Fibroblast of skin of right biceps (primary cell): ENCODE measurements around the gene LCN15.

Source experiments
- DNase-seq: peaks from one replicate; pipeline ENCODE4 v3.0.0-alpha.2; 2013

The LCN15 gene

DNA sequence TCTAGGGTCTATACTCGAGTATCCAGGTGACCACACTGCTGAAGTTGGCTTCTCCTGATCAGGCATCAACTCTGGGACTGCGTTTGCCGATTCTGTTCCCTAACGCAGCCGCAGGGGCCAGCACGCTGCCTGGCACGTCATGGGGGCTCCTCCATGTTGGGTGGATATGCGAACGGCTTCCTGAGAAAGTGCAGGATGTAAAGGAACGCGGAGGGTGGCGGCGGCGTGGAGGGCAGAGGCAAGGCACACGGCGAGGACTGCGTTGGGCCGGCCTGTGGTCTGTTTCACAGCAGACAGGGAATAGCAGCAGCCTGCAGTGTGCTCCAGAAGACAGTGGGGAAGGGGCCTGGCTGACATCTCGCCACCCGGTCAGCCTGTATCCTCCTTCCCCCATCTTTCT is 25.4 kb downstream of the LCN15 start:
- DNase-seq, result no peak

DNA sequence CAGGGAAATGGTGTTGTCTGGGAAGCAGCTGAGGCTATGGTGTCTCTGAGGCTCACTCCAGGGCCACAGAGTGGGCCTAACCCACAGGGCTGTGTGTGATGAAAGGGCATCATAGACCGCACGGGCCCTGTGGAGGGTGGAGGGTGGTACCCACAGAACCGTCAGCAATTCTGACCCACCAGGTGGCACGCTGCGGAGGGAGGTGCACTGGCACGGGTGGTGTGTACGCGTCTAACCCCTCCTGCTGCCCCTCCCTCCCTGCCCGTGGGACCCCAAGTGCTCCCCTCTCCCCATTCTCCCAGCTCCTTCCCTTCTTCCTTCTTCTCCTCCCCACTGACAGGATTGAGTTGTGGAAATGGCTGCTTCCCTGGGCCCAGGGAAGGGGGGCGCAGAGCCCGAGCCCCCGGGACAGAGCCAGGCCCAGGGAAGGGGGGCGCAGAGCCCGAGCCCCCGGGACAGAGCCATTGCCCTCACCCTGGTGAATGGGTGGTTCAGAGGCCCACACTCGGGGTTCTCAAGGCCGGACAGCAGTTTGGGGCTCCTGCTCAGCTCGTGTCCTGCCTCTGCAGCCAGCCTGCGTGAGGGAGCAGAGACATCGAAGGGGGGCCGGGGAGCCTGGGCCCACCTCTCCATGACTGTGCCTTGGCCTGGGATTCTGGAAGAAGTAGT is 28.4 kb downstream of the LCN15 start:
- DNase-seq, result no peak

DNA sequence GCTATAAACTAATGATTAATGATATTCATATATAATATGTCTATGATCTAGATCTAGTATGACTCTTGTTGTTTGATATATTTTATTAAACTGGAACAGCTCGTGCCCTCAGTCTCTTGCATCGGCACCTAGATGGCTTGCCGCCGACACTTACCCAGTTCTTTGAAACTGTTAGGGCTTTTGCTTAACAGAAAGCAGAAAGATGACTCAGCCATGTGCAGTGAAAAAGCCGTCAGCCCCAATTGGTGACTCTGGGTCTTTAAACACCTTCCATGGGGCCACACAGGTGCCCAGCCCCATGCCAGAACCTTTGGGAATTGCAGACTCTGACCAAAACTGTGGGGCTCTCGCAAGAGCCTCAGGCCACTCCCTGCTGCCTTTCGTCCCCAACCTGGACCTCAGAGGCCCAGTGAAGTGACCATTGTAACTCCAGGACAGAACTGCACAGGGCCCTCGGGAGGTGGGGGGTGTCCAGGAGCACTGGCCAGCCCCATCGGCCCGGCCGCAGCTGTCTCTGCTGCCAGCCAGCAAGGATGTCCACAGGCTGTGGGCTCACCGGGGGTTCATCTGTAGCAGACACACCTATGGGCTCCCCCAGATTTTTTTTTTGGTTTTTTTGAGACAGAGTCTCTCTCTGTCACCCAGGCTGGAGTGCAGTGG is 29.4 kb downstream of the LCN15 start:
- no peak for DNase-seq

DNA sequence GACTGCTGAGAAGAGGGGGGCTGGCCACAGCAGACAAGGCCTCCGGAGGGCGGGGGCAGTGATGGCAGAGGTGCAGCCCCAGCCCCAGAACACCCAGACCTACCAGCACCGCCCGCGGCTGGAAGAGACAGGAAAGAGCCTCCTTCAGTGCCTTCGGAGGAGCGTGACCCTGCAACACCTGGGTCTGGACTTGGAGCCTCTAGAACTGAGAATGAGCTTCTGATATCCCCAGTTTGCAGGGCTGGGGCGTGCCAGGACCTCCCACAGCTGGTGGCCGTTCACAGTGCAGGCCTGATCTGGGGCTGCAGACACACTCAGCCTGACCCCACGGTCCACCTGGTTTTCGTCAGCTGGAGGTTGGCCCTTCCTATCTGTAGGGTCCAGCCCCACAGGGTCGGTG is 30.7 kb downstream of the LCN15 start:
- DNase-seq, result no peak

DNA sequence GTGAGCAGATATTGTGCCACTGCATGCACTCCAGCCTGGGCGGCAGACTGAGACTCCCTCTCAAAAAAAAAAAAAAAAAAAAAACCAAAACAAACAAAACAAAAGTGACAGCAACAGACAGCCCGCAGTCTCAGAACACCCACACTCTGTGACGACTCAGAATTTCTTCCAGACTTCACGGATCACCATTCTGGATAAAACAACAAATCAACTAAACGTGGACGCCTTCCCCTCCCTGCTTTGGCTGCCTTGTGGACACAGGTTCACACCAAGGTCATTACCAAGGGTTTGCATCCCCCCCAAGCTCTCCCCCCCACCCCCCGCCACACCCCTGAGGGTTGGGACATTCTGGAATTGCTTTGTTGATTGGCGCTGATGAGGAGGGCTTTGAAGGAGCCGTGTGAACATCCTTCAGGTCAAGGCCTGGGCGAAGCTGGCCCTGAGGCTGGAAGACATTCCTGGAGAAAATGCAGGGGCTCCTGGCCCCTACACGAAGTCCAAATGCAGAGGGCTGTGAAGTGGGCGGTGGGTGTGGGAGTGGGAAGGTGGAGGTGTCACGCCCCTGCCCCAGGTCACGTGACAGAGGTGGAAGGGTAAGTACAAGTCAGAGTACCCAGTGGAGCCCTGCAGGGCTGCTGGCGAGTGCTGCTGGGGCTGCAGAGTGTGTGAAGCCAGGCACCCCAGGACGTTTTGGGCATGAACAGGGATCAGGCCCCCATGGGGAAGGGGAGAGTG is 31.7 kb downstream of the LCN15 start:
- DNase-seq, result no peak

DNA sequence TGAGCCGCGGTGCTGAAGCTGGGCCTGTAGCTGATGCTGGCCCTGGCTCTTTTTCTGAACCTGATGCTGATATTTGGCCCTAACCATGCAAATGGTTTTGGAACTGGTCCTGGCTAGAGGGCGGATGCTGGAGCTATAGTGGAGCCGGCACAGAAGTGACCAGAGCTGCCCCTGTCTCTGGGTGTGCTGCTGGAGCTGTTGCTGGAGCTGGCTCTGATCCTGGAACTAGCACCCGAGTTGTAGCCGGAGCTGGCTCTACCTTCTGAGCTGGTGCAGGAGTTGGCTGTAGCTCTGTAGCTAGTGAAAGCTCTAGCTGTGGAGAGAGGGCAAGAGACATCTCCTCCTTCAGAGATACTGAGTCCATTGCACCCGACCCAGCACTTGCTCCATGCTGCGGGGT is 34.4 kb downstream of the LCN15 start:
- no peak for DNase-seq

DNA sequence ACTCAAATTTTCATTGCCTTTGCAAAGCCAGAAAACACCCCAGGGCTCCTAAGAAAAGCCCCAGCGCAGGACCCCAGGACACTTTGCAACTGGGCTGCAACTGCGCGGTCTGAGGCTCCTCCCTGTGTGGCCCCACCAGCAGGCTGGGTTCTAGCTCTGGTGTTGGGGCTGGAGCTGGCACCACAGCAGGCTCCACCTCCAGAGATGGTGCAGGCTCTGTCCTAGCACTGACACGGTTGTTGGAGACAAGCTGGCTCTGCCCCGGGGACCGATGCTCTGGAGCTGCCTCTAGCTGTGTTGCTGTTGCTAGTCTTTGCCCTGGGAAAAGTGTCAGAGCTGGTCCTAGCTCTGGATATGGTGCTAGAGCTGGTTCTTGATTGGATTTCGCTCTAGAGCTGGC is 35.2 kb downstream of the LCN15 start:
- DNase-seq, result no peak

DNA sequence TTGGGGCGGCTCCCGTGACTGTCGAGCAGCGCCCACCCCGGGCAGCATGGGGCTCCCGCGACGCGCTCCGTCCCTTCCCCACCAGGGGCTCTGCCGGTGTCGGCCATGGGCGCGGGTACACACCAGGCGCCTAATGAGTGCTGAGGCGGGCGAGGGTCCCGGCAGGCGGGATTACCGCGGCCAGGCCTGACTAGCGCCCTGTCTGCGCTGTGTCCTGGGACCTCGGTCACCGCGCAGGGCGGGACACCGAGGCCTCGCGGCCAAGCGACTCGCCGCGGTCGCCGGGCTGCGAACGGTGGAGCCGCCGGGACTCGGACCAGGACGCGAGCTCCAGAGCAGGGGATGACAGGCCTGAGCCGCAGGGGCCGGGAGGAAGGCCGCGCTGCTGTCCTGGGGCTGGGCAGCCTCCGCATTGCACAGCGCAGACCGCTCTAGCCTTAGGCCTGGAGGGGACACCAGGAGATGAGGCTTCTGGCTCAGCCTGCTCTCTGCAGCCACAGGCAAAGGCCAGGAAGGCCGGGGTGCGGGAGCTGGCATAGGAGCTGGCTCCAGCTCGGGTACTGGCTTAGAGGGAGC is 35.7 kb downstream of the LCN15 start:
- peak; percentile 31 for DNase-seq

DNA sequence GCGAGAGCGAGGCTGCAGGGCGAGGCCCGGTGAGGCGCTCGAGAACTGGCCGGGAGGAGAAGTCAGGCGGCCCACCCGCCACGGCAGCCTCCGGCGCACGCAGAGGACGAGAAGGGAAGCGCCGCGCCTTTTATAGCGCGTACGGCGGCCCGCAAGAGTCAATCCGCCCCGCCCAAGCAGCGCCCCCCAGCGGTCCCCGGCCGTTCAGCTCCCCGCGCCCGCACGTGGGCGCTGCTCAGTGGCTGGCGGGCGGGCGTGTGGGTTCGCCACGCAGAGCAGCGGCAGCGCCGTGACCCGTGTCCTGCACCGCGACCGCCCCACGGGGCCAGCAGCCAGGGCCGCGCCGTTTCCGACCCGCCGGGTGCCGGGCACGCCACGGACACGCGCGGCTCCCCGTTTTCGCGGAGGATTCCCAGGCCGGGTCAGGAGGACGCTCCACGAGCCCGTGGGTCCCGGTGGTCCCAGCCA is 36.2 kb downstream of the LCN15 start:
- peak; percentile 92 for DNase-seq

DNA sequence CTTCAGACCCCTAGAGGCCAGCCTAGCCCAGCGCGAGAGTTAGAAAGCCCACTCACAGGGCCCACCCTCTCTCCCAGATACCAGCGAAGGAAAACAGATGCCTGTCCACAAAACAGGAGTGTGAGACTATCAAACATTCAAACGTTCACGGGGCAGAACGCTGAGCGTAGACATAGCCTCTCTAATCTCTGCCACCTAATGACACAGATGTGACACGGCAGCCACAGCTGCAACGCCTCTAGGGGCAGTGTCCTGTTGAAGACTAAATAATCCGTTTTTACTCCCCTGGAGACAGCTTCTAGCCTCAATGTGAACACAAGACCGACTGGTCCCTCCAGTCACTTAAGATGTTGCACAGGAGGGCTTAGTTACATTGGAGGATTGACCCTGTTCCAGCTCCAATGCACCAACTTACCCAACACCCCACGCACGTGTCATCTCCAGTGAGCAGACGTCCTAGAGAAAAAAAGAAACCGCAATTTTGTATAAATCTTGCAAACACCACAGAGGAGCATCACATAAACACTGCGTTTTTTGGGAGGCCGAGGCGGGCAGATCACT is 37.6 kb downstream of the LCN15 start:
- DNase-seq, result peak; percentile 45

DNA sequence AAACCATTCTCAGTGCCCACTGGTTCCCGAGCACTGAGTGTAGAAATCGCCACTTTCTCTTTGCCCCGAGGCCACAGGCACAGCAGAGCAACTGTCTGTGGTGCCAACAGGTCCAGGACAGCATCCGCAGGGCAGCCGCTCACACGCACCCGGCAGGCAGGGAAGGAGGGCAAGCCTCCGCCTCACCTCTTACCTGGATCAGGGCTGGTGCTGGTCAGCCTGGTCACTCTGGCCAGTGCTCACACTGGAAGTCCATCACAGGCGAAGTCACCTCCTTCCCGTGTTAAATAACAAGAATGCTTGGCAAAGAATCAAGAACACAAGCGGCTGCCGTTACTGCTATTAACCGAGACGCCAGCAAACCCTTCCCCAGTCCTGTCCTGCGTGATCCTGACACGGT is 38.2 kb downstream of the LCN15 start:
- DNase-seq, result no peak

DNA sequence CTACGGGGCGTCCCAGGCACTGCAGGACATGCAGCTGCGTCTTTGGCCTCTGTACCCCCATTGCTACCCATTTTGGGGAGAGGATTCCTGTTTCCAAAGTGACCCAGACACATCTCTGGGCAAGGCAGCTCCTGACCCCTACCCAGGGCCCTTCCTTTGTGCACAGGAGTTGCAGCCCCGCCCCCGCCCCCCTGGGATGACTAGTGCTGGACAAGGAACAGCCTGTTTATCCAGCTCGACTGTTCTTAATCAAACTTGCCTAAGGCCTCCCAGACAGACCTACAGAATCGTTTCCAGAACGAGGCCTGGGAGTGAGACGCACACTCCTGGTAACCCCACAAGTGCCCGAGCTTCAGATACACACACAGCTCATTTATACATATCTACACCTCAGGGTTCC is 38.7 kb downstream of the LCN15 start:
- peak; percentile 43 for DNase-seq

DNA sequence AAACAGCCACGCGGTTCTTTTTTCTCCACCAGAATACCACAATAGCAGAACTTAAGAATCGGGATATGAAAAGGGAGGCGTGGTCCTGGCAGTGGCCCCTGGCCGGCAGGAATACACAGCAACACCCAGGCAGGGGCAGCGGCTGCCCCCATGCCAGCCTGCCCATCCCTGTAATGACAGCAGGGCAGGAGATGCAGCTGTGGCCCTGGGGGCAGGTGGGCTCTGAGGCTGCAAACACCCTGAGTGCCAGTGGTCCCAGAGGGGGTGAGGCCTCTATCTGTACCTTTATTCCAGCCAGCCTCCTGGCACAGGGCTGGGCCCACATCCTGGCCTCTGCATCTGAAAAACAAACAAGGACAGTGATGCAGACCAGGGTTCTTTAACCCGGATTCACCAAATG is 39.5 kb downstream of the LCN15 start:
- no peak for DNase-seq

DNA sequence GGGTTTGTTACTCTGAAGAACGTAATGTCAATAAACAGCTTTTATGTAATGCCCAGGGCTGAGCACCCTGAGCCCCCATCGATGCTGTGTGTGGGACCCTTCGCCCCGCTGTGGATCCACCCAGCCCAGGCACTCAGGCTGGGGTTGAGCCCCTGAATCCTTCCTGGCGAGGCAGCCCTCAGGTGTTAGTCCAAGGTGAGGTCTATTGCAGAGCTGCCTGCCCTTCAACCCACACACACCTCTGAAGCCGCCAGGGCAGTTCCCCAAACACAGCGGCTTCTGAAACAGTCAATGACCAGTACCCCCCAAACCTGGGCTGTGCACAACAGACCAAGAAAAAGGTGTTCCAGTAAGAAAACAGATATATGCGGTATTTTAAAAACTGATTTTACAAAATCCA is 40.3 kb downstream of the LCN15 start:
- no peak for DNase-seq

DNA sequence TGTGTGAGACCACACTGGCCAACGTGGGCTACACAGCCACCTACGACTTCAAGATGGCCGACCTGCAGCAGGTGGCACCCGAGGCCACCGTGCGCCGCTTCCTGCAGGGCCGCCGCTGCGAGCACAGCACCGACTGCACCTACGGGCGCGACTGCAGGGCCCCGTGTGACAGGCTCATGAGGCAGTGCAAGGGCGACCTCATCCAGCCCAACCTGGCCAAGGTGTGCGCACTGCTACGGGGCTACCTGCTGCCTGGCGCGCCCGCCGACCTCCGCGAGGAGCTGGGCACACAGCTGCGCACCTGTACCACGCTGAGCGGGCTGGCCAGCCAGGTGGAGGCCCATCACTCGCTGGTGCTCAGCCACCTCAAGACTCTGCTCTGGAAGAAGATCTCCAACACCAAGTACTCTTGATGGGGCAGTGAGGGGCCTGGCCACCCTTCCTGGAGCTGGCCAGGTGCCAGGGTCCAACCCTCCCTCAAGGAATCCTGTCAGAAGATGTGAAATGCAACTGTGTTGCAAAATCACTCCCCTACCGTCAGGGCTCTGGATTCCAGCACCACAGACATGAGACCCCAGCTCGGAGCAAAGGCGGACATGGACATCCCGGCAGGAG is 40.8 kb downstream of the LCN15 start:
- no peak for DNase-seq

DNA sequence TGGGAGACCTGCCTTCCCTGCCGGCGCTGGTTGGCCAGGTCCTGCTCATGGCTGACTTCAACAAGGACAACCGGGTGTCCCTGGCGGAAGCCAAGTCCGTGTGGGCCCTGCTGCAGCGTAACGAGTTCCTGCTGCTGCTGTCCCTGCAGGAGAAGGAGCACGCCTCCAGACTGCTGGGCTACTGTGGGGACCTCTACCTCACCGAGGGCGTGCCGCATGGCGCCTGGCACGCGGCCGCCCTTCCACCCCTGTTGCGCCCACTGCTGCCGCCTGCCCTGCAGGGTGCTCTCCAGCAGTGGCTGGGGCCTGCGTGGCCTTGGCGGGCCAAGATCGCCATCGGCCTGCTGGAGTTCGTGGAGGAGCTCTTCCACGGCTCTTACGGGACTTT is 41.4 kb downstream of the LCN15 start:
- DNase-seq, result no peak

DNA sequence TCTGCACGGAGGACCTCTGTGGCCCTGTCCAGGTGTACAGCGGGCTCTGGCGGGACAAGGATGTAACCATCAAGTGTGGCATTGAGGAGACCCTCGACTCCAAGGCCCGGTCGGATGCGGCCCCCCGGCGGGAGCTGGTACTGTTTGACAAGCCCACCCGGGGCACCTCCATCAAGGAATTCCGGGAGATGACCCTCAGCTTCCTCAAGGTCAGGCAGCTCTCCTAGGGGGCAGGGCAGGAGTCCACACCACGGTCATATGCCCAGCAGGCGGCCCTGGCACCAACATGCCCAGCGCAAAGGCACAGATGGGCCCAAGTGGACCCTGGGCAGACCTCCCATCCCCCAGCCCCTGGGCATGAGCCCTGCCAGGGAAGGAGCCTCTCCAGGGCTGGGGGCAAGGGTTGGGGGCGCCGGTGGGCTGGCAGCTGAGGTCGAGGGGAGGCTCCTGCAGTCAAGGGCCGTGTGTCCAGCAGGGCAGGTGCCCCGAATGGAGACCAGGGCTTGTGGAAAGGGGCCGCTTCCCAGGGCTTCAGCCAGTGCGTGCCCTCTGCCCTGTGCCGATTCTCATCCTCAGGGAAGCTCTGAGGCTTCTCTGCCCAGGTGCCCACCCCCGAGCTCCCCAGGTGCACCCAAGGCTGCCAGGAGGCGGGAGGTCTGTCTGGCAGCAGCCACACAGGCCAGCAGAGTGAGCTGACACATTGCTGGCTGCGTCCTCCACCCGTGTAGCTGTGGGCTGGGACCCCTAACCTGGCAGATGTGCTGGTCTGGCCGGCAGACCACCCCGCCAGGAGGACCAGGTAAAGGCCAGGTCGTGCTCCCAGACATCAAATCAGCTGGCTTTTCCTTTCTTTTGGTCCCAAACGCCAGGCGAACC is 42.0 kb downstream of the LCN15 start:
- DNase-seq, result no peak

DNA sequence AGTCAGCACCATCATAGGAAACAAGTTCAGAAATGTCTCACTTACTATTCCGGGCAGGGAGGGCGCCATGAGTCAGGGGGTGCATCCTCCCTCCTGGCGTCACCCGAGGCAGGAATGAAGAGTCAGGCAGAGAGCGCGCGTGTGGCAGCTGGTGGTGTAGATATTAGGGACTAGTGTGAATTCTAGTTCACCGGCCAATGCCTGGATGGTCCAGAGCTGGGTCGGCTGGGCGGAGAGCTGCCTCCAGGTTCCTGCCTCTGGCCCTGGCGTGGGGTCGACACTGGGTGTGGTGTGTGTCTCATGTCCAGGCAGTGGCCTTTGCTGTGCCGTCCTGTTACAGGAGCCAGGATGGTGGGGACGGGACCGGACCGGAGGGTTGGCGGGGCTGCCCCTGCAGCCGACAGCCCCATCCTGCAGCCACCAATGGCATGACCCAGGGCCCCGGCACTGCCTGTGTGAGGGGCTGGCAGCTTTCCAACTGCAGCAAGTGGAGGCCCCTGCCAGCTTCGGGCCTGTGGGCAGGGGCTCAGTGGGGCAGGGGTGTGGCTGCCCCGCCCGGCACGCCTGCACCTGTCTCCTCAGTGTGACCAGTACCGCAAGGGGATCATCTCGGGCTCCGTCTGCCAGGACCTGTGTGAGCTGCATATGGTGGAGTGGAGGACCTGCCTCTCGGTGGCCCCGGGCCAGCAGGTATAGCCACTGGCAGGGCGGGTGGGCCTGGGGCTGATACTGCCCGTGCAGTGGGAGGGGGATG is 42.8 kb downstream of the LCN15 start:
- peak; percentile 62 for DNase-seq

DNA sequence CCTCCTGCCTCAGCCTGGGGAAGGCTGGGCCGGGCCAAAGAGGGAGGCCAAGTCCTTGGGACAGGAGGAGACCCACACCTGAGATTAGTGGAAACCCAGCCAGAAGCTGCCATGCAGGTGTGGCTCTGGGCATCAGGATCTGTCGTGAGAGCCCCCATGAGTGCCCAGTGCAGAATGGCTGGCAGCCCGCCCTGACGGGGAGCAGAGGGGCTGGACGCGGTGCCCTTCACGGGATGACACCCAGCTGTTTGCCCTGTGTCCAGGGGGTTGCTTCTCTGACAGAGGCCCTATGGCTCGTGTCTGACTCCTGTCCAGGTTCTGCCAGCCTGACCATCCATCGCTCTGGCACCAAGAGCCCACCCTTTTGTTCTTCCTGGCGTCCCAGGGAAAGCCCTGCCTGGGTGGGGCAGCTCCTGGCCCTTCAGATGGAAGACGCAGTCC is 43.4 kb downstream of the LCN15 start:
- no peak for DNase-seq

DNA sequence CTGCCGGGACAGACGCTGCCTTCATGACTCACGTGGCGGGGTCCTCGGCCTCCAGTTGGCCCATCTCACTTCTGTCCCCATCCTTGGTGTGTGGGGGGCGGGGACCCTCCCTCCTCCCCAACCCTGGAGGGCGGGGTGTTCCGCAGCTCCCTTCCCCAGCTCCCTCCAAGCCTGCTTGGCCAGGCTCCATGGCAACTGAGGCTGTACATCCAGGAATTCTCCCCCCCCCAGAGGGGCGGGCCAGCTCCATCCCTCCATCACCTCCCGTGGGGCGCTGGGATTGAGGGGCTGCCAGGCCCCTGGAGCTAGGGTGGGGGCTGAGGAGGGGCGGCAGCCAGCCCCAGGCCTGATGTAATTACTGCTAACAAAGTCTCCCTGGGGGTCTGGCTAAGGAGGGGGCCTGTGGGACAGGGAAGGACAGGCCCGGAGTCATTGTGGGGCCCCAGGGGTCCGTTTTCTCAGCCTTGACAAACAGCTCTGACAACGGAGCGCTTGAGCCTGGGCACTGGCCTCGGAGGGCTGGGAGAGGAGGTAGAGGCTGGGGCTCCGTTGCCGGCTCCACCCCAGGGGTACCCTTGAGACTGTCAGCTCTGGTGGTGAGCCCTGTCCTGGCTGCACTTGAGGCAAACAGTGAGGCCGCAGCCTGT is 43.9 kb downstream of the LCN15 start:
- peak; percentile 55 for DNase-seq
